Natural killer cell (primary cell): ENCODE results near the gene GPR146. TPM values are rescaled to one million over a fixed set of nuclear protein-coding genes. Genes with fewer than 3 reads are reported as not detected.

Source experiments
- ATAC-seq, 3 donors: fragments of 150-1000 bp in 2 of 3; fragments of 200-7000 bp in 1 of 3; cut with Tn5 transposase; 1 replicate in 1 of 3; 2 replicates in 2 of 3; pipeline ENCODE4 v1.10.0; 2021; ENCODE audit warnings: mild to moderate bottlenecking in 2 of 3, moderate library complexity in 2 of 3
- DNase-seq, 2 donors: peaks; one replicate each; pipeline versions ENCODE4 v3.0.0 to v3.0.0-alpha.2; 2013 to 2021; ENCODE audit warnings: mixed read lengths in 1 of 2
- H3K27ac ChIP-seq: one replicate; pipeline ENCODE4 v1.5.1; 2013; ENCODE audit warnings: mild to moderate bottlenecking, low read length
- H3K27me3 ChIP-seq: one replicate; pipeline ENCODE4 v1.6.1; 2013; ENCODE audit warnings: low read length; ENCODE audit not compliant: control insufficient read depth, insufficient read depth
- H3K36me3 ChIP-seq: one replicate; pipeline ENCODE4 v1.6.1; 2013; ENCODE audit warnings: low read length; ENCODE audit not compliant: control insufficient read depth, insufficient read depth
- H3K4me1 ChIP-seq: one replicate; pipeline ENCODE4 v1.6.1; 2013; ENCODE audit warnings: low read length; ENCODE audit not compliant: control insufficient read depth, insufficient read depth
- H3K4me3 ChIP-seq: one replicate; pipeline ENCODE4 v1.5.1; 2013; ENCODE audit warnings: low read length
- H3K9me3 ChIP-seq: one replicate; pipeline ENCODE4 v1.6.1; 2013; ENCODE audit warnings: low read length; ENCODE audit not compliant: control insufficient read depth, insufficient read depth
- H3K27ac Mint-ChIP-seq, 2 donors: one replicate each; pipeline ENCODE4 v1.8.0; 2022; ENCODE audit warnings: mild to moderate bottlenecking in 2 of 2, mixed read lengths in 2 of 2, moderate library complexity in 1 of 2
- H3K27me3 Mint-ChIP-seq, 2 donors: one replicate each; pipeline ENCODE4 v1.8.0; 2022; ENCODE audit warnings: low read depth in 2 of 2, mixed read lengths in 2 of 2
- H3K36me3 Mint-ChIP-seq: one replicate; pipeline ENCODE4 v1.8.0; 2022; ENCODE audit warnings: mixed read lengths
- H3K4me1 Mint-ChIP-seq, 2 donors: one replicate each; pipeline ENCODE4 v1.8.0; 2022; ENCODE audit warnings: mixed read lengths in 2 of 2
- H3K4me3 Mint-ChIP-seq: one replicate; pipeline ENCODE4 v1.8.0; 2022; ENCODE audit warnings: mild to moderate bottlenecking, moderate library complexity, mixed read lengths
- H3K9me3 Mint-ChIP-seq, 2 donors: one replicate each; pipeline ENCODE4 v1.8.0; 2022; ENCODE audit warnings: mixed read lengths in 2 of 2
- WGBS: methylation state at CpG from one replicate; pipeline ENCODE4 v1.1.7; 2013; ENCODE audit warnings: missing lambda C conversion rate; ENCODE audit not compliant: insufficient coverage; 5-methylcytosine and 5-hydroxymethylcytosine counted together
- intact Hi-C: fragments of 100-400 bp; cut with micrococcal nuclease; formaldehyde crosslinking; loops from one replicate; pipeline ENCODE4 v1.14.2; 2022
- total RNA-seq, 4 donors: library from RNA; stranded (reverse); fragments of 120-200 nt in 1 of 4; gene quantifications; one replicate each; pipeline versions ENCODE4 v1.2.3 to v1.2.4, GENCODE V29; 2013 to 2022
- TF ChIP-seq, protein P1 (sequence below): fragments of 200-600 bp; IDR thresholded peaks from one replicate; pipeline ENCODE4 v1.8.0; 2022; ENCODE audit warnings: antibody characterized with exemption

GPR146 gene
- total RNA-seq, 3 donors from 2014 or later (not counting 1 experiment from before 2014, with no cell fraction given): 2.3 to 4.5 (median 2.5) TPM

DNA sequence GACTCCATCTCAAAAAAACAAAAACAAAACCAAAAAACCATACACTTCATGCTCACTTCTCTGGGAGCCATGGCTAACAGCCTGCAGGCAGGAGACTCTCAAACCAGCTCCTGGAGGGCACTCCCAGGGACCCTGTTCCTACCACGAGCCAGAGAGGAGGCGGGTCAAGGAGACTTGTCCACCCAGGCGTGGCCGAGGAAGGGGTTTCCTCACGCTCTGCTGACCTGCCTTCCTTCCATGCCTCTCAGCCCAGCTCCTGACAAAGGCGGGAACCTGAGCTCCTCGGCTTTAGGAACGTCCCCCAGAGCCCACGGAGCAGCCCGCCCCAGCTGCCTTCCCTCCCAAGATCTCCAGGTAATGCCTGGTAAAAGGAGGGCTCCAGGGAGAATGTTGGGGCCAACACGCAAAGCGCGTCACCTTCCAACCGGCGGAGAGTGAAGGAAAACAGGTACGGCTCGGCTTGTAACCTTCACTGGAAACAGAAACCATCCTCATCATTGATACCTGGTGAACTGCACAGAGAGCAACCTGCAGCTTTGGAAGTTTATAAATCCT, 9.5 kb downstream of the GPR146 start:
- no peaks in the 10 kb centered on the region for H3K36me3 ChIP-seq
- no peaks in the 10 kb centered on the region for H3K9me3 ChIP-seq
- no peaks in the 10 kb centered on the region for H3K9me3 Mint-ChIP-seq
- peaks cover 3% of the 10 kb centered on the region for H3K27me3 ChIP-seq
- peaks cover 32% of the 10 kb centered on the region for H3K4me1 ChIP-seq
- H3K4me1 Mint-ChIP-seq: peaks cover 5 to 29% of the 10 kb centered on the region in 2 donors
- no peak overlapping the region for H3K27ac ChIP-seq
- no peak for DNase-seq
- H3K4me3 Mint-ChIP-seq: no peak overlapping the region
- TF ChIP-seq, protein P1, sequence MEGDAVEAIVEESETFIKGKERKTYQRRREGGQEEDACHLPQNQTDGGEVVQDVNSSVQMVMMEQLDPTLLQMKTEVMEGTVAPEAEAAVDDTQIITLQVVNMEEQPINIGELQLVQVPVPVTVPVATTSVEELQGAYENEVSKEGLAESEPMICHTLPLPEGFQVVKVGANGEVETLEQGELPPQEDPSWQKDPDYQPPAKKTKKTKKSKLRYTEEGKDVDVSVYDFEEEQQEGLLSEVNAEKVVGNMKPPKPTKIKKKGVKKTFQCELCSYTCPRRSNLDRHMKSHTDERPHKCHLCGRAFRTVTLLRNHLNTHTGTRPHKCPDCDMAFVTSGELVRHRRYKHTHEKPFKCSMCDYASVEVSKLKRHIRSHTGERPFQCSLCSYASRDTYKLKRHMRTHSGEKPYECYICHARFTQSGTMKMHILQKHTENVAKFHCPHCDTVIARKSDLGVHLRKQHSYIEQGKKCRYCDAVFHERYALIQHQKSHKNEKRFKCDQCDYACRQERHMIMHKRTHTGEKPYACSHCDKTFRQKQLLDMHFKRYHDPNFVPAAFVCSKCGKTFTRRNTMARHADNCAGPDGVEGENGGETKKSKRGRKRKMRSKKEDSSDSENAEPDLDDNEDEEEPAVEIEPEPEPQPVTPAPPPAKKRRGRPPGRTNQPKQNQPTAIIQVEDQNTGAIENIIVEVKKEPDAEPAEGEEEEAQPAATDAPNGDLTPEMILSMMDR: no peak
- whole genome bisulfite sequencing: 96% methylated on average over 17 of the region's 17 CpGs
- intact Hi-C loops: no loop called here
- no peak overlapping the region for H3K27ac Mint-ChIP-seq
- ATAC-seq: no peak
- peaks cover 0 to 12% of the 10 kb centered on the region in 2 donors for H3K27me3 Mint-ChIP-seq
- no peaks in the 10 kb centered on the region for H3K36me3 Mint-ChIP-seq
- H3K4me3 ChIP-seq: no peak overlapping the region

DNA sequence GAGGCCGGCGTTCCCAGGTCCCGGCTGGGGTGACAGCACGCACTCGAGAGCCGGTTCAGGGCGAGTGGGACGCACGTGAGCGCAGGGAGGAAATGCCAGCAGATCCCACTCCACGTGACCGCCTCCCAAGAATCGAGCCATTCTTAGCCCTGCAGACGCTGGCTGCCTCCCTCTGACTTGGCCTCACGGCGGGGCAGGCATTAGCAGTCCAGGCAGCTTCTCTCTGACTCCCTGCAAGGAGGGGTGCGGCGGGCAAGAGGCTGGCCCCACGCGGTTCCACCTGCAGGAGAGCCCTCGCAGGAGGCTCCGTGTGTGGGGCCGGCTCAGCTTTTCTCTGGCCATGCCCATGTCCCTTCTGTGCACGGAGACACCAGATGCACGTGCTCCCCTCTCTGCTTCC, 10.1 kb downstream of the GPR146 start:
- intact Hi-C loops: no loop called here
- Histone ChIP-seq H3K36me3 (no peaks in the 10 kb centered on the region), H3K9me3 (no peaks in the 10 kb centered on the region), H3K4me3 (no peak overlapping the region), H3K27me3 (peaks cover 3% of the 10 kb centered on the region), H3K27ac (no peak overlapping the region), H3K4me1 (peaks cover 31% of the 10 kb centered on the region)
- TF ChIP-seq, protein P1: no peak
- no peak for DNase-seq
- no peaks in the 10 kb centered on the region for H3K9me3 Mint-ChIP-seq
- peaks cover 10 to 30% of the 10 kb centered on the region in 2 donors for H3K4me1 Mint-ChIP-seq
- H3K27me3 Mint-ChIP-seq: peaks cover 0 to 12% of the 10 kb centered on the region in 2 donors
- H3K36me3 Mint-ChIP-seq: no peaks in the 10 kb centered on the region
- no peak overlapping the region for H3K4me3 Mint-ChIP-seq
- WGBS: 80% methylated on average over 25 of the region's 25 CpGs
- no peak overlapping the region for H3K27ac Mint-ChIP-seq
- ATAC-seq: no peak

DNA sequence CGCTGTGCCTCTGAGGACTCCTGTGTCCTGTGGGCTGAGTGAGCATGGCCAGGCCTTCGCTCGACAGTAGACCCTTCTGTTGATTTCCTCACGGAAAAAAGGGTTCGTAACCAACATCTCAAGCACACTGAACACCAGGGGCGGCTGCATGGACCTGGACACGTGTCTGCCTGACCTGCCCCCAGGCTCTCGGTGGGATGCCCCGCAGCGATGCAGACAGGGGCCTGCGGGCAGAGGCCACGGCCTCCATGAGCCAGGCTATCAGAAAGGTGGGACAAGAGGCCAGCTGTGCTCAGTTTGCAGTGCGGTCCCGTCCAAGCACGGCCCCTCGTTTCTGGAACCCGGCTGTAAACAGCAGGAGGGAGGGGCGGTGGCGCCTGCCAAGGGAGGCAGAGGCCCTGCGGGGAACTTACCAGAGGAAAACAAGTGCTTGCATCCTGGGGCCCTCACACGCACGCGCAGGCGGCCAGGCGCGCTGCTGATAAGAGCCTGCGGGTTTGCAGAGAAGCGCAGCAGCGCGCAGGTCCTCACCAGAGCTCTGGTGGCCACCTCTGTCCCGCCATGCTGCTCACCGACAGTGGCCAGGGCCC, 10.6 kb downstream of the GPR146 start:
- intact Hi-C loops: no loop called here
- H3K36me3 ChIP-seq: no peaks in the 10 kb centered on the region
- no peak overlapping the region for H3K27ac ChIP-seq
- peak overlapping the region; percentile 4 for H3K4me3 Mint-ChIP-seq
- H3K27me3 Mint-ChIP-seq: peaks cover 0 to 10% of the 10 kb centered on the region in 2 donors
- peaks cover 2% of the 10 kb centered on the region for H3K27me3 ChIP-seq
- no peak overlapping the region for H3K4me3 ChIP-seq
- ATAC-seq (peak in 1 of 3 donors; percentile 36), DNase-seq (peak in 1 of 2 donors; percentile 75)
- peaks cover 10 to 32% of the 10 kb centered on the region in 2 donors for H3K4me1 Mint-ChIP-seq
- H3K9me3 ChIP-seq: no peaks in the 10 kb centered on the region
- WGBS: 31% methylated on average over 32 of the region's 32 CpGs
- TF ChIP-seq, protein P1: no peak
- no peaks in the 10 kb centered on the region for H3K36me3 Mint-ChIP-seq
- H3K4me1 ChIP-seq: peaks cover 26% of the 10 kb centered on the region
- no peak overlapping the region for H3K27ac Mint-ChIP-seq
- no peaks in the 10 kb centered on the region for H3K9me3 Mint-ChIP-seq
